GM21825 (cell line): ENCODE data around the gene LRMDA.

Source experiments
- ATAC-seq: cut with Tn5 transposase; IDR thresholded peaks from one replicate; pipeline ENCODE4 v1.9.1; 2021; ENCODE audit warnings: mild to moderate bottlenecking, moderate library complexity; ENCODE audit not compliant: unreplicated experiment

LRMDA gene

DNA sequence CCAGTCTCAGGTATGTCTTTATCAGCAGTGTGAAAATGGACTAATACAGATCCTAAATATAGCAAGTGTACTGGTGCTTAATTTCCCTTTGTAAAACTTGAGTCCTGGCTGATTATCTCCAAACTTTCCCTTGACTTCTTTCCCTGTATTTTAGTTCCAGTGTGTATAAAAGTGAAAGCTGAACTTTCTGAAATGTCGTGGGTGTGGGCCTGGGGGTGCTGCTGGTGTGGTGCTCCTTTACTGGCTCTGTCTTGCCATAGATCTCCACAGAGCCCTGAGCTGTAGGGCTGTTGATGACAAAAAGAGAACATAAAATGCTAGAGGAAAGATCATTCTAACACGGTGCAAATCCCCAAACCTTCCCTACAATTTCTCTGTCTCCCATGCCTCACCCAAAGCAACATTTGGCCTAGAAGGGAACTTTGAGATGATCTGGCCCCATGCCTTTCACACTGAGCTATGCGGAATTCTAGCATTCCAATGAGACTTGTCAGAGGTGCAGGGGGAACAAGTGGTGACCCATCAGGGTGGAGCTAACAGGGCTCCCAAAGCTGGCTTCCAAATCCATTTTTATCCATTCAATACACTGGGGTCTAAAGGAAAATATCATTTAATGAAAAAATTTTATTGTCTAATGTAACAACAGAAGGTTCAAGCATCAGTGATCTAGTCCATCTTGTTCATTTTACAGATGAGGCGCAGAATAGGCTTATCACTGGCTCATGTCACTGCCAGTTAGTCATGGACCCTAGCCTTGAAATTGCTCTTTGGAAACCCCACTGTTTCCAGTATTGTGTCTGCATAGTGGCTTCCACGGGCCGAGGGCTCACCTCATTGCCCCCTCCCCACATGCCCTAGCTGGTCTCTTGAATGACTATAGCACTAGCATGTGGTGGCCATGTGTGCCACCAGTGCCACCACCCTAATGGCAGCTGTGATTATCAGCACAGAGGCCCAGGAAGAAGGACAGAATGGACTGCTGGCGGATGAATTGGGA, 1000.9 kb downstream of the LRMDA start:
- no peak for ATAC-seq

DNA sequence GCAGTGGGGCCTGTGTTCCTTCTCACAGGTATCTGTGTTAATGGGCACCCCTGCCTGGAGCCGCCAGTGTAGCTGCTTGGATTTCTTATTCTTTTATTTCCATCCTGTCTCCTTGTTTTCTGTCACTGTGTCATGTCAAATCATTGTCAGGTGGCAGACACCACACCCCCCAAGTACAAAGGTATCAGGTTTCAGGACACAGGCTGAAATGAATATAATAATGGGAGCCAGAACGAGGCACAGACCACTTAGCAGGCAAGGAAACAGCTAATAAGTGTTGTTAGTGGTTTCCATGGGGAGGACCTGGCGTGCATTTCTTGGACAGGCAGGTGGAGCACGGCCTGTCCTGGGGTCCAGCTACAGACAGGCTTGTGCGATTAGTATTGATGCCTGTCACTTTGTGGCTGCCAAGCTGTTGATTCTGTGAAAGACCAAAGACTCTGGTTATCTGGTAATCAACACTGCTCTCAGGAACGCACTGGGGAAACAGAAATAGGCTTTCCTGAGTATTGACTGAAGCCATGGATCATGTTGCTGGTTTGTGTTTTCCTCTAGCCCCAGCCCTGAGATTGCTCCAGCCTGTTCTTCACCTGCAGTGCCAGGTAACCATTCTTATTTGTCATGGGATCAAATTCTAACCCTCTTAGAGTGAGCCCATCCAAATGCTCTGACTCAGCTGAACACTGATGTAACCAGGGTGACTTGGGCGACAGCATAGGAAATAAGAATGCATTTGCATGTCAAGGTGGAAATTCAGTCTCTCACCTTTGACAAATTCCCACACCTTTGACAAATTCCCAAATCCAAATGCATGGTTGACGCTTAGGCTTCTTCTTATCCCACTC, 1002.0 kb downstream of the LRMDA start:
- ATAC-seq: no peak

DNA sequence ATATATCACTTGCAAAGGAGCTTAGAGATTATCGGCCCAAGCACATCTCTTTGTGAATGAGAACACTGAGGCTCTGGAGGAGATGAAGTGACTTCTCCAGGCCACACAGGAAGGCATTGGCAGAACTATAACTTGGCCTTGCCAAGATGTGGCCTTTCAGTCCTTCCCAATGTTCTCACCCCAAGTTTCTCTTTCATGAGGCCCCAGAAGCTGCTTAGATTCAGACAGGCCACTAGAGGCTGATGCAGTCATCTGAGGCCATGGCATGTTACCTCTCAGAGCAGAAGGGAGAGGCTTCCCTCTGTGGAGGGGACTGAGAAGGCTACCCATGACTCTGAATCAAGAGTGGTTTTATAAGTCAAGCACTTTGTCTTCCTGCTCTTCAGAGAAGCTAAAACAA, 1003.7 kb downstream of the LRMDA start:
- ATAC-seq: no peak

DNA sequence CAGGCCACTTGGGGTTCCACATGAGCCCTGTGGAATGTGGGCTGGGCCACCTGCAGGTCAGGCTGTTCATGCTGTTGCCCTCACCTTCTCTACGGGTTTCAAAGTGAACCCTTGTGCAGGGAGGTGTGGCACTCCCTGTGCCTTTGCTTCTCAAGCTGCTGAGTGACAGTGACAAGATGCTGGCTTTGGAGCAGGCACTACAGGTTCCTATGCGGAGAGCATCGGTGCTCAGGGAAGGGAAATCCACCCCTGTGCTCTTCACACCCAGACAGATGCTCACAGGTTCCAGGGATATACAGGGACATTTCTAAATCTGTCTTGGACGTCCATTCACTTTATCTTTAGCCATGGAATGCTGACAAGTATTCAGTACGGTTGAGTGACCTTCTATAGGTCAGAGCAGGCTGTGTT, 1005.0 kb downstream of the LRMDA start:
- ATAC-seq: no peak

DNA sequence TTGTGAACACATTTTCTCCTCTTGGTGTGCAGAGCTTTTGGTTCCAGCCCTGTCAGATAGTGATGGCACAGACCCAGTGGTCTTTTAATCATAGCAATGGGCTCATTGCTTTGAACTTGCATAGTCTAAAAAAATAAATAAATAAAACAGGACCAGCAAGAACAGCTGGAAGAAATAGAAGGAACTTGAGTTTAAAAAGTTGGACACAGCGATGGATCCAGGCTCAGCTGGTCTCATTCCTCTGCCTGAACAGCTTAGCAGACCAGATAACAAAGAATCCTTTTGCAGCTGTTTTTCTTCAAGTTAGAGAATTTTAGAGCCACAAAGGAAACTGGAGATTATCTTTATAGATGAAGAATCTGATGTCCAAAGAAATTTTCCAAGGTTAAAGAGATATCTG, 1005.6 kb downstream of the LRMDA start:
- ATAC-seq: no peak

DNA sequence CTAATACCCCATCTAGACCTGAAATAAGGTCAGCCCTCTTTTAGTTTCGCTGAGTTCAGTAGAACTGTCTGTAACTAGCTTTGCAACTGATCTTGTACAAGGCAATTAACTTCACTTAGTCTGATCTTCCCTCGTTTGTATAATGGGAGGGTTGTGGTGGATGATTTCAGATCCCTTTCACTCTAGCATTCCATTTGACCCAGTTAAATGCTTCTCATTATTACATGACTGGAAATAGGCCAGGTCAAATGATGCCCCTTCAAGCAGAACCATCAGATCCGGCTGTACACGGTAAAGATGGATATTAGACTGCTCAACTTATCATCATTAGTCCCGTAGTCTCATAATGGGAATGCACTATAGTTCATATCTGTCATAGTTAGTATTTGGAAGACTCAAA, 1009.0 kb downstream of the LRMDA start:
- no peak for ATAC-seq

DNA sequence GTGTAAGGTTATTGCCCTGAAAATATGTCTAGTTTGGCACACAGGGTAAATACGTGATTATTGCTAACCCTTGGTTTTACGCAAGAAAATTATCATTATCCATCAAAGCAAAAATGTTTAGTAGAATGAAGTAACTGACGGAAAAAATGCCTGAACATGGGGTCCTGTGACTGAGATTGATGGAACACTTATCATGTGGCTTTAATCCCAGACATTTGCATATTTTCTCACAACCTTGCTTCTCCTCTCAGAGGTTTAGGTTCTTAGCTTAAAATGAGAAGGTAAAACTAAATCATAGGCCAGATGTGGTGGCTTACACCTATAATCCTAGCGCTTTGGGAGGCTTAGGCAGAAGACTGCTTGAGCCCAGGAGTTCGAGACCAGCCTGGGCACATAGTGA, 1010.7 kb downstream of the LRMDA start:
- no peak for ATAC-seq

DNA sequence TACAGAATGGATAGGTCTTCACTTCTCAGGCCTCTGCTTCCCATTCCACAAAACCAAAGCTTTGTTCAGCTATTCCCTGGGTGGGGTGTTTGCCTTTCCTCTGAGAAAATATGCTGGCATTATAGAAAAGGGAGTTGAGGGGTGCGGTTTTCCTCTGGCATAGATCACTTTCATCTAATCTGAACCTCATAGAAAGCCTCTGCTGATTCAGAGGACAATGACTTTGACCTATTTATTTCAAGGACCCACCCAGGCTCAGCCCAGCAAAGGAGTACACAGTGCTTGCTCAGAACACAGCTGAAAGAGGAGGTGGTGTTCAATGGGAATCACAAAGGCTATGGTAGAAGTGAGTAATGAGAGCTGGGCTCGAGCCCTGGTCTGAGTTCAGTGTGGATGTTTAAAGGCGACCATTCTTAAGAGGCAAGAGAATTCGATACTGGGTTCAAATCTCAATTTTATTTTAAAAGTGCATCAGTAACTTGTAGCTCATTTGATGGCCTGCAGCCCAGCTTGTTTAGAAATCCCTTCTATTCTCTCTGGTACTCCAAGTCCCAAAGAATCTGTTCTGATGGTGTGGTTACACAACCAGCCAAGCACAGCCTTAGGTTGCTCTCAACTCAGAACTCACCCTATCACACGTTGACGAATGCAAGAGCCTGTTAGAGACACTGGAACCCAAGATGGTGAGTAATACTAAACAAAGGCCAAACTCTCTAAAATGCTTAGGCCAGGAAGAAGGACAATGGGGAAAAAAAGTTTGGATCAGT, 1012.8 kb downstream of the LRMDA start:
- no peak for ATAC-seq

DNA sequence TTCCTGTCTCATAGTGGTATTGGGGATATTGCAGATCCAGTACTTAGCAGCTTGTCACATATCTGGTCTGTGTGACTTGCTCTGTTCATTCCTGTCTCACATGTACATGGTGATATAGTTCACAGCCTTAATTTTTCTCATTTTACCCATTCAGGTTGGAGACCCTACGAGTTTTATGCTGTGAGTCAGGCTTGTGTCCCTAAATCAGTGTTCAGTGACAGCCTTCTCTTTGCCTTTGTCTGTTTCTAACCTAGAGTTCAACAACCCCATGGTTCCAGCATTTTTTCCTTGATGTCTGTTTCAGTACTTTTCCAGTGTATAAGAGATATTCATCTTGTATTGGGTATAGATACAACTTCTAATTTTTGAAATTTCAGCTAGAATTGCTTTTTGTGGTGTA, 1016.2 kb downstream of the LRMDA start:
- no peak for ATAC-seq

DNA sequence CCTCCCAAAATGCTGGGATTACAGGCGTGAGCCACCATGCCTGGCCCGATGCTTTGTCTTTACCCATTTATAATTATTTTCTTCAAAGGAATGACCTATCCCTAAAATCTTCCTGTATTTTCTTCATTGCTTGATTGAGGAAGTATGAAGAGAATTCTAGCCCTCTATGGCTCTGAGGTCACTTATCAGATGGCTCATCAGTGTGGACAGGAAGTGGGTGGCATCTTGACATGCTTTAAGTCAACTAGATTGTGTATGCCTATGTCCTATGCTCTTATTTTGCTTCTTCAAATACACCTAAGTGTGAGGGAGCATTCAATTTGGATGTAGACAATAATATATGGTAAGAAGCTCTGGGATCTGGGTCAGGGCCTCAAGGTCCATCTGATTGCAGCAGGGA, 1020.5 kb downstream of the LRMDA start:
- no peak for ATAC-seq

DNA sequence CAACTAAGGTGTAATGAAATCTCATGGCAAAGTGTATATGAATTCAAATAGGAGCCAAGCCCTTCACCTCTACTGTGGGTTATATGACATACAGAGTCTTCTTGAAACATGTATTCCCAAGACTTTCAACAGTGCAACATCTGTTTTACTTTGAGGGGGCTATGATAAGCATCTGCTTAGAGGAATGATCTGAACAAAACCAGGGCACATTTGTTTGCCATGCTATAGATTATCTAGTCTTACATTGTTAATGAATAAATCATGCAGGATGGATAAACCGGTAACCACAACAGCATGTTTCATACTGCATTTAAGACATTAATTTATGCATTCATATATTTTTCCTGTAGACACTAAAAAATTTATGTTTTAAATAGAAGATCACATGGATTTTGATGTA, 1021.9 kb downstream of the LRMDA start:
- no peak for ATAC-seq

DNA sequence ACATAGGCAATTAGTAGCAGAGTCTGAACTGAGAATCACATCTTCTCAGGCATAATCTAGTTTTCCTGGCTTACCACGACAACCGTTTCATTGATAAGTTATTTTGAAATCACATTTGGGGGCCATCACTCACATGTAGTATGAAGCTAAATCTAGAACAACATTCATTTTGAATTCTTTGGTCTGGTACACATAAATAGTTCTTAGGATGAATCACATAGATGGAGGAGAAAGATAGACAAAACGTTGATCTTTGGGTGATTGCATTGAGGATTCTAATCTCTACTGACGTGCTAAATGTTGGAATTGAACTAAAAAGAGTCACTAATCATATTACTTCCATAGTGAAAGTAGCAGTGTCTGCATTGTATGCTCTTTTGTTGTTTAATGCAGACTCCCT, 1022.6 kb downstream of the LRMDA start:
- no peak for ATAC-seq

DNA sequence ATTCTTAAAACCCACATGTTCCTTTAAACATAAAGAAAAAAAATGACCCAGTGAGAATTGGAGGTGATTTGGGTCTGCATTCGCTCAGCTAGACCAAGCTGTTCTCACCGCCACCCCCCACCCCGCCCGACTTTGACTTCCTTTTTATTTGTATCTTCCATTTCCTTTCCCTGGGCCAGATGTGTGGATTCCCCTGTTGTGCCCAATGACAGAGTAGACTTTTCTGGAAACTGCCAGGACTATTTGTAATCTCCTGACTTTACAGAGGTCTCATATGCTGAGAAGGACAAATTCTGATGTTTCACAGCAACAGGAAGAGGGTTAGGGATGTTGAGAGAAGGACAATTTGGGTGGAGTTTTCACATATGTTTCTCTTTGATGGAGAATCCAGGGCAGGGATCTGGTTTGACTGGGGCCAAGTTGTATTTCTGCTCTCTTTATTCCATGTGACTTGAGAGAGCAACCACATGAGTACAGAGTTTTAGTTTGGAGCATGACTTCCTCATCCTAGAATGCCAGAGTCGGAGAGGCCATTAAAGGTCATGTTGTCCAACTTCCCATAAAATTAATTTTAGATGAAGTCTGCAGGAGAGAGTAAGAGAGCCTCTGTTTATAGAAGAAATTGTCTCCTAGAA, 1023.2 kb downstream of the LRMDA start:
- ATAC-seq: no peak

DNA sequence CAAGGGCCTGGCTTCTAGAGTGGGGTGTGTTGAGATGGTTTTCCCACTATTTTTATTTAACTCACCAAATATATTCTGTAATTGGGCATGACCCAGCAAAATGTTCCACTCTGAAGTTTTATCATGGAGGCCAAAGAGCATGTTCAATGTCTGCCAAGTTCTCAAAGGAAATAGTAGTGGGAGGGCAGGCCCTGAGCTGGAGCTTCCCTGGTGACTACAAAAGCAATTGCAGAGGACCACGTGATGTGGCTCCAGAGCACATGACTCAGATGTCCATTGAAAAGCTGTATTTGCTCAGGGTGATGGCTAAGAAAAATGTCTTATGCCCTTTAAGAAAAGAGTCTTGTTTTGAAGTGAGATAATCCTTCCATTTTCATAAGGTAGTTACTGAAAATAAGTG, 1024.8 kb downstream of the LRMDA start:
- ATAC-seq: no peak

DNA sequence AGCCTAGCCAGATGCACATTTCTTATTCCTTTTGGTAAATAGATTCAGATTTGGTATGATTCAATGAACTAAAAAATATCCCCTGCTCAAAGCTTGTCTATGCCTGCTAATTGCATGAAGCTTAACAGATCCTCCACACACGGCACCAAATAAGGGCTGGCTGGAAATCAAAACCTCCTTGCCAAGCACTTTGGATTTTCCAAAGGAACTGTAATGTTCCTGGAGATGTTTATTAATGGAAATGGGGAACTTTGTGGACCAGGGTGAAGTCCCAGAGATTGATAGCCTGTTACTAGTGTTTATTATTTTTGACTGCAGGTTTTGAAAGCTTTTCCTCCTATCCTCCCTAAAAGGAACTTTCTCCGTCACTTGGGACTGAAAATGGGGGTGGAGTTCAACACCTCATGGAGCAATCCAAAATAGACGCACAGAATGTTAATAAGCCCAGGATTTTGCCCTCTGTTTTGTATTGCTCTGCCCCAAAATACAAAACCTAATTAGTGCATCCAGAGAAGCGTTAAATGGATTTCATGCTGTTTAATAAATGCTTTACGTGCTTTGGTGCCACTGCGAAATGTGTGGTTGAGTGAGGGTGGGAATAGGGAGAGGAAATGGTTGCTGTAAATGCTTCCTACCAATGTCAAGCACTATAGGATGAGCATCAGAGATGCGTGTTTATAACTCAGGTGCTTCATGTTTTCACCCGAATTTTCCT, 1027.7 kb downstream of the LRMDA start:
- no peak for ATAC-seq

DNA sequence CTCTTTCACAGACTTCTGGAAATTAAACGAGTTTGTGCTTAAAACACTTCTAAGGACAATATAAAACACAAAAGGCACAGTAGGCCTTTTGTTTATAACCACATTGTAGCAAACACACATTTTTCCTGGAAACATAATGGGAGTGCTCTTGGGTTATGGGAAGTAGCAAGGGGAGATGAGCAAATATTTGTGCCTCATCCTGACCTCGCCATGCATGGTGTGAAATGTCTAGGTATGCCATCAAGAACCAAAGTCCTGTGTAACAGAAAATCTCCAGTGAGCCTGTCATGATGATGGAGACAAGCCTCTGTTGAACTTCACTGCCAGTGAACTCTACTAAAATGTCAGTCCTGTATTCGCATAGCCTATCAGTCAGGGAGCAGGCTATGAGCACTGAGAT, 1029.6 kb downstream of the LRMDA start:
- no peak for ATAC-seq

DNA sequence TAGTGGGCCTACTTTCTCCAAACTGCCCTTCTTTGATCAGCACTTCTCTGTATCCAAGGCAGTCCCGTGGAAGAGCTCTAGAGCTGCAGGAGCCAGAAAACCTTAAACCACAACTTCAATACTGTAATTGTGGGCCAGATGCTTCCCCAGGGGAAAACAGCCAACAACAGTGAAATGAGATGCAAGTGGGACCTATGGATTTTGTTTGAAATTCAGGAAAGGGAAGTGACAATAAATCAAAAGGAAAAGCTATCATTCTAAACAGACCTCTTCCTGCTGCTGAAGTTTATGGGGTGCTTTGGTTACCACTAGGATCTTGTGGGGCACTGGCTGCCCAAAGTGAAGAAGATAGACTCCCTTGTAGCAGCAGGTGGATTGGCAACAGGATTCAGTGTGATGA, 1031.7 kb downstream of the LRMDA start:
- no peak for ATAC-seq

DNA sequence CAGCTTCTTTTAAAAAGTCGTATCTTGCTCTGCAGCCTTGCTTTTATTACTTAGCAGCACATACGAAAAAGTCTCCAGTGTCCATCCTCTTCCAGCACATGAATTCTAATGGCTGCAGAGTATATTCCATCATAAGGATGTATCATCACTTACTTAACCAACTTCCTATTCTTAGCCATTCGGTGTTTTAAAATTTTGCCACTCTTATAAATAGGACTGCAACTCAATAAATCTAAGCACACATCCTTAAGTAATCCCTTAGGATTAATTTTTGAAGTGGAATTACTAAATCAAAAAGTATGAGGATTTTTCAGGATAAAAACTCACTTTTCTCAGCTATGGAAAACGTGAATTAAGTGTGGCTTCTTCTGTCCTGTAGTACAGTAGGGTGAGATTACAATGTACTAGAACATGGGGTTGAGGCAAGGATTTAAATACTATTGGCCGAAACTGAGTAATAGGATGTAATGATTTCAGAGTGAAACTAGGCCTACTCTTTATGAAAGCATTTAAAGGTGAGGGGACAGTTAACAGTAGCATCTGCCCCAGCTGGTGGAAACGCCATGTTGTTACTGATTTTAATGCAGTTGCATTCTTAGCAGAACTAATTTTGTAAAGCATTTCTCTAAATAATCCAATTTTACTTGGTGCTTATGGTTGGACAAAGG, 1035.5 kb downstream of the LRMDA start:
- ATAC-seq: no peak

DNA sequence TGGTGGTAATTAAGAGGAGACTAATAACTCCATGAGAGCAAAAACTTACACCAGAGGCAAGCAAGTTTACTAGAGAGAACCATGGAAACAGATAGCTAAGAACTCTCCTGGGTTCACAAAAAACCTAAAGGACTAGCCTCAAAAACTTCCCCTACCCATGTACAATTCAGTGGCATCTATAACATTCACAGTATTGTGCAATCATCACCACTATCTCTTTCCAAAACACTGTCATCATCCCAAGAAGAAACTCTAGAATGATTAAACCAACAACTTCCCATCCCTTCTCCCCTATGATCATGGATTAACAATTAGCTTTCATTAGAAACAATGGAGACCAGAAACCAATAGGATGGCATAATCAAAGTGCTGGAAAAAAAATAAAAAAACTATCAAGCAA, 1038.3 kb downstream of the LRMDA start:
- ATAC-seq: no peak
